GM18511 (cell line): ENCODE data around the gene TP53RK.
"Not testable (repeated sequence)": the region's sequence is repeated elsewhere in the genome, so short reads cannot be mapped to it uniquely, and the experiment has no call there.

ENCODE experiments used
- ATAC-seq: cut with Tn5 transposase; IDR thresholded peaks from one replicate; pipeline ENCODE4 v1.9.1; 2021; ENCODE audit warnings: mild to moderate bottlenecking, moderate library complexity; ENCODE audit not compliant: unreplicated experiment

Gene TP53RK

GRCh38 chr20:46683939-46684750, 5.1 kb downstream of the TP53RK start:
- ATAC-seq: no peak

- ATAC-seq: no peak
These were observed 5.6 kb downstream of the TP53RK start for GRCh38 chr20:46683668-46683938.

GRCh38 chr20:46683011-46683667, 6.1 kb downstream of the TP53RK start:
- ATAC-seq: no peak

DNA sequence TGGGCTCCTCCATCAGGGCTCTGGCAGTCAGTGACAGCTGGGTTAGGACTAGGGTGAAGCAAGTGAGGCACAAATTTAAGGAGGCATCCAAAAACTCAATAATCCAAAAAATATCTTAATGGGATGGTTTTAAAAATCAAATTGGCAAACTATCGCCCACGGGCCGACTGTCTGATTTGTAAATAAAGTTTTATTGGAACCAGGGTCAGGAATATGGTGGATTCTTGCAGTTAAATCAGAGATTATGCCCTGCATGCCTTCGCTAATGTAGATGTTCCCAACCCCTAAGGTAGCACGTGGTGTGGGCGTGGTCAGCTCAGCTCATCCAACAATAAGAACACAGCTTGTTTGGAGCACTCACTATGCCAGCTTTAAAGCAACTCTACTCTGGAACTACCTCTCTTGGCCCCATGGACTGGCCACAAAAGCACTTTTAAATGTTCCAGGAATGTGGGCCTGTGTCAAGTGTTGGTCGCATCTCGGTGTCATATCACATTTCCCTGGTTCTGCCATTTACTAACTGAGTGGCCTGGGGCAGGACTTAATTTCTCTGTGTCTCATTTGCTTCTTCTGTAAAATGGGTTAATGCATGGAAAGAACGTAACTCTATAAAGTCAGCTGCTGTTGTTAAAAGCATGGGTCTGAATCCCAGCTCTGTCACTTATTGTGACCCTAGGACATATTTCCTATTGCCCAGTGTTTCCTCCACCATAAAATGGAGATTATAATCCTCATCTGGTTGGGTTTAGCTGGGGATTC, 7.0 kb downstream of the TP53RK start:
- no peak for ATAC-seq

DNA sequence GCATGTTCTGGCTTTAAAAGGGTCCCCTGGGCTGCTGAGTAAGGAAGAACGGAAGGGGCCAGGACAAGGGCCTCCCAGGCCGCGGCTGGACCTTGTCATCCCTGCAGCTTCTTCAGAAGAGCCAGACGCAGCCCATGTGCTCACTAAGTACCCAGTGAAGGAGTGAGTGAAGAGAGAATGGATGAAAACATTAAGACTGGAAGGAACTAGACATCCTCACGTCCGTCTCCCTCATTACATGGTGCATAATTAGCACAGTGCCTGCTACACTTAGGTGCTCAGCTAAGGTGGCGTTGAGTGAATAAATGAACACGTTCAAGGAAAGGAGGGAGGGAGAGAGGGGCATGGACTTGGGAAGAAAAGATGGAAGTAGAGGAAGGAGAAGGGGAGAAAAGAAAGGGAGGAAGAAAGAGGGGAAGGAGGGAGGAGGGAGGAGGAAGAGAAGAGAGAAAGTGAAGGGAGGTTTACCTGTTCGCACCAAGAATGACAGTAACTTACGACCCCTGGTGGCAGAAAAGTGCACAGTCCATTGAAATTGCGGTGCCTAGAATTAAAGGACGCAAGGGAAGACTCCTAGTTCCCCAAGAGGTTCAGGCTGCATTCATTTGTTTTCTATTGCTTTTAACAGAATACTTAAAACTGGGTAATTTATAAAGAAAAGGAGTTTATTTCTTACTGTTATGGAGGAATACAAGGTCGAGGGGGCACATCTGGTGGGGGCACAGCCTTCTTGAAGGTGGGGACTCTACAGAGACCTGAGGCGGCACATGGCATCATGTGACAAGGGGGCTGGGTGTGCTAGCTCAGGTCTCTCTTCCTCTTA, 8.0 kb downstream of the TP53RK start:
- ATAC-seq: no peak

DNA sequence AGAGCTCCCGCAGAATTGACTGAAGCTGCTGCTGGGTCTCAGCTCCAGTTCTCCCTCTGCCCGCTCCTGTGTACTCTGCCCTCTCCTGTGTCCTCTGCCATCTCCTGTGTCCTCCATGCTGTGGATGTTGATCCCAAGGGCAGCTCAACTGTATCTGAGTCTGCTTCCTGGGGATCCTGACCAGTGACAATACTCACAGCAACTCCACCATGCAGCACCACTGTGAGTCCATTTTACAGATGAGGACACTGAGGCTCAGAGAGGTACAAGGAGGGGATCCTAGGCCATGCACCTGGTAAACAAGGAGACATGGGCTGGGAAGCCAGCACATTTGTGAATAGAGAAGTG, 8.6 kb downstream of the TP53RK start:
- no peak for ATAC-seq

GRCh38 chr20:46678516-46678915, 10.7 kb downstream of the TP53RK start:
- no peak for ATAC-seq

DNA sequence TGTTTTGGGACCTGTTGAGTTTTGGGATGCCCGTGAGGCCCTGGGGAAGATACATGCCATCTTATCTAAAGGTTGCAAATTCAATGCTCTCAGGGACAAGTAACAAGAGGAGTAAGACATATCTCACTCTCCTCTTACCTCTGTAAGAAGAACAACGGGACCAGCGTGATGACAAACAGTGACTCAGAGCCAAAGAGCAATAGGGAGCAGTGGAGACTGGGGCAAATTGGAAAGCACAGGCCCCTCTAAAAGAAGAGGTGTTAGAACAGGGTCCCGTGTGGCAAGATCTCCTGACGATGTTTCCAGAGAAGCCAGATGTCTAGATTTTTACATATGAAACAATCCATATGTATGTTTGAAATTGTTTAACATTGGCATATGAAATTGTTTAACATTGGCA, 11.6 kb downstream of the TP53RK start:
- ATAC-seq: no peak

DNA sequence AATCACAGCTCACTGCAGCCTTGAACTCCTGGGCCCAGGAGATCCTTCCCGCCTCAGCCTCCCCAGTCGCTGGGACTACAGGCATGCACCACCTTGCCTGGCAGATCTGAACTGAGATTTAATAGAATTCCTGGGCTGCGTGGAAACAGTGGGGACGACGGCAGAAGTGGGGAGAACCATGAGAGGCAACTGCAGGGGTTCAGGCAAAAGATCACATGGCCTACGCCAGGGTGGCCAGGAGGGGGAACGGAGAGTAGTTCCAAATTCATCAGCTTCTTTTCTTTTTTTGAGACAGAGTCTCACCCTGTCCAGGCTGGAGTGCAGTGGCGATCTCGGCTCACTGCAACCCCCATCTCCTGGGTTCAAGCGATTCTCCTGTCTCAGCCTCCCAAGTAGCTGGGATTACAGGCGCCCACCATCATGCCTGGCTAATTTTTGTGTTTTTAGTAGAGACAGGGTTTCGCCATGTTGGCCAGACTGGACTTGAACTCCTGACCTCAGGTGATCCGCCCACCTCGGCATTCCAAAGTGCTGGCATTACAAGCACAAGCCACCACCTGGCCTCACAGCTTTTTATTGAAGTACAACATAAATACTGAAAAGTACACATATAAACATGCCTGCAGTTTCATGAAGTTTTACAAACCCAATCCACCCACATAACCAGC, 12.5 kb downstream of the TP53RK start:
- ATAC-seq: not testable (repeated sequence)

DNA sequence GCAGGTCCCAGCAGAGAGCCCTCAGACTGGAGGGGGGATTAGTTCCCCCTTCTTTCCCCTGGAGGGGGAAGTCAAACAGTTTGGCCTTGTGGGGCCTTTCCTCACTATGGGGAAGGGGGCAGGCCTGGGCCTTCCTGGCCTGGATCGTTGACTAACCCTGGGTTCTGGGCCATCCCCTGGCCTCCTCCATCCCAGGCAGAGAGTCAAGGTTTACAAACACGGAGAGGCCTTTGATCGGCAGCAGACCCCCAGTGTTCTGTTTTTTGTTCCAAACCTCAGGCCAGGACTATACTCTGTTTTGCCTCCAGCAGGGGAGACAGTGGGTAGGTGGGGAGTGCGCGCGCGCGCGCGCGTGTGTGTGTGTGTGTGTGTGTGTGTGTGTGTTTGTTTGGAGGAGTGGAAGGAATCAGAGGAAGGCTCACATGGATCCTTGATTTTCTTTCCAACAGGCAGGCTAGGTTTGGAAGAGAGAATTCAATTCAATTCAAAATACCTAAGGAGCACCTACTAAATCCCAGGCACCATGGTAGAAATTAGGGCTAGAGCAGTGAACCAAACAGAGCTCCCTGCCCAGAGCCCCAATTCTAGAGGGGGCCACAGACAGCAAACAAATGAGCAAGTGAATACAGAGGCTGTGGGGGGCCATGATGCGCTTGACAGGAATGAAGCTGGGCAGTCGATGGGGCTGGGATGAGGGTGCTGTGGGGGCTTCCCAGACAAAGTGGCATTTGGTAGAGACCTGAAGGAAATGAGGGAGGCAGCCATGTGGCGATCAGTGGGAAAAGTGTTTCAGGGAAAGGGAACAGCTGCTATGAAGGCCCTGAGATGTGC, 14.8 kb downstream of the TP53RK start:
- ATAC-seq: no peak

GRCh38 chr20:46673394-46674252, 15.6 kb downstream of the TP53RK start:
- ATAC-seq: no peak

DNA sequence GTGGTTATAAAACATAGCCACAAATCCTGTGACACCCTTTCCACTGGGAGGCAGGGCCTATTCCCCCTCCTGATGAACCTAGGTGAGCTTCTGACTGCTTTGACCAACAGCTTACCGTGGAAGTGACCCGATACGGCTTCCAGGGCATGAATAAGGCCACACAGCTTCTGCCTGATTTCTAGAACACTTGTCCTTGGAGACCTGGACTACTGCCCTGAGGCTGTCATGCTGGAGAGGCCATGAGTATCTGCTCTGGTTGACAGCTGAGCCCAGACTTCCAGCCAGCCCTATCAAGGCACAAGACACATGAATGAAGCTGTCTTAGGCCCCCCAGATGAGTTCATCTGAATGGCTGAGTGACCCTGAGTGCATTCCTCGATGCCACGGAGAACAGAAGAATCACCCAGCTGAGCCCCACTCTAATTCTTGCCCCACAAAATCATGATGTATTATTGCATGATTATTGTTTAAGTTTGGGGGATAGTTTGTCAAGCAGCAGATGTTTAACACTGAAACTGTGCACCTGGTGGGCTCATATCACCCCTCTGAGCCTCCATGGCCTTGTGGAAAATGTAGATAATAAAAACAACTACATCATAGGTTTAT, 16.6 kb downstream of the TP53RK start:
- ATAC-seq: no peak

DNA sequence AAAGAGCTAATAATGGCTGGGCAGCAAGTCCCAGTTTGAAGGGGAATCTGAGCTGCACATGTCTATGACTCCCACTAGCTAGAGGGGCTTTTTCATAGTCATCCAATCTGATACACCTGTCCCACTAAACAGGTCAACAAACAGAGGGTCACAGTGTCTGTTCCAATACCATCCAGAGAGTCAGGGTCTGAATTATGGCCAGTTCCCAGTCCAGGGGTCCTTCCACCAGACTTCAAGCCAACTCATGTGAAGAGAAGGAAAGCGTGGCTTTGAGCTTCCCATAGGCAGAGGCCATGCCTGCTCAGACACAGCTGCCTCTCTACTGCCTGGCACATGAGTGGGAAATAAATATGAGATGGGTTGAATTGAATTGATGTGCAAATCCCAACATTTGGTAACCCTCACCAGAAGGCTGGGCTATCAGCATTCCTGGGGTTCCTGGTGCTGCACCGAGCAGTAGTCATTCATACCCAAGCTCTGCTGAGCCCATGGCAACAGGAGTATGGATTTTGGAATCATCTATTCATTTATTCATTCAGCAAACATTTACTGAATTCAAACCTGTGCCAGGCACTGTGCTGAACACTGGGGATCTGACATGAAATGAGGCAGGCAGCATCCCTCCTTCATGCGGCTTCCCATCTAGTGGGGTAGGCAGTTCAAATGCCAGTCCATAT, 17.2 kb downstream of the TP53RK start:
- no peak for ATAC-seq

DNA sequence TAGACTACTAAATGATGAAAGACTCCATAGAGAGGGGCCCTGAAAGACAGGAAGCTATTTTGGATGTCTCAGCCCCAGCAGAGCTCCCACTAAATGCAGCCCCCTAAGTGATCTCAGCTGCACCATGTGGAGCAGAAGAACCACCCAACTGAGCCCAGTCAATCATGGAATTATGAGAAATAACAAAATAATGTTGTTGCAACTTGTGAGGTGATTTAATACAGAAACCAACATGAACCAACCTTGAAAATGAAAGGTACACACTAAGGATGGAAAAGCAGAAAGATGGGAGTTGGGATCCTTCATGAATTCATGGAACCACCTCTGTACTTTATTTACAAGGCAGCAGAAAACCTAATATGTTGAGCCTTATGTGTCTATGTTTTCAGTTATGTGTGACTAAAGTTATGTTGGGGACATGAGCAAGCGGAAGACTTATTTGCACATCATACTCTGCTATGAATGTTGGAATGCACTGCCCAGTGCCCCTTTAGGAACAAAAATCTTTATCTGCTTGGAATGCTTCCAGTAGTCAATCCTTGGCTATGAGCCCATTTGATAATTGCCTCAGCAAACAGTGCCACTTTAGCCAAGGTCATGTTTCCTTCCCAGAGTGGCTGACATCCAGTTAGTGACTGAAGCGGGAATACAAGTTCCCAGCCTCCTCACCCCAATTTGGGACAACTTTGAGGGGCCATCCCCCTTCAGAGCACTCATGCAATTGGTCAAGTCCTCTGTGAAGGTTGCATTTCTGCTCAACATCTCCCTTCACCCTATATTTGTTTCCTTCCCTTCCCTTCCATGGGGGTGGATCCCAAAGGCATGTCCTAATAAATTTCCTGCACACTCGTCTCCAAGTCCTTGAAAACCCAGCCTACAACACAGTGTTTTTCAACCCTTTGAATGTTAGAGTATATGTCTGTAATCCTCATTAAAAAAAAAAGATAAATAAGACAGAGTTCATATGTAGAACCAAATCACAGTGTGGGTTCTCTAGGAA, 18.4 kb downstream of the TP53RK start:
- no peak for ATAC-seq

DNA sequence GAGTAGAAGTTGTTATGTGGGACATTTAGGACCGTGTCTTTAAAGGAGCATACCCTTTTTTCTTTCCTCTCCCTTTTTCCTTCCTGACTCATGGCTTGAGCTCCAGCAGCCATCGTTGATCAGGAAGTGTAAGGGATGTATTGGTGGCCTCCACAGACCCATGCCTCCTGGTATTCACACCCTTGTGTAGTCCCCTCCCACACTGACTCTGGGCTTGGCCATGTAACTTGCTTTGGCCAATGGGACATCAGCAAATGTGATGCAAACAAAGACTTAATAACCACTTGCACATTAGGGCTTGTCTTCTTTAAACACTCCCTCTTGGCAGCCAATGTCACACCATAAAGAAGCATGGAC, 19.0 kb downstream of the TP53RK start:
- ATAC-seq: no peak

- no peak for ATAC-seq
These were observed 22.3 kb downstream of the TP53RK start for GRCh38 chr20:46666818-46667515.
